ENCODE results near the gene CRPPA. TPM values are rescaled to one million over a fixed set of nuclear protein-coding genes. Genes with fewer than 3 reads are reported as not detected.
A peak's percentile ranks its signal among the peaks of the same experiment; 100 is the strongest.

CRPPA gene
- polyA plus RNA-seq, 2 of the 4 experiments (the other 2 are of a cell fraction), result 0.59 to 0.88 TPM

DNA sequence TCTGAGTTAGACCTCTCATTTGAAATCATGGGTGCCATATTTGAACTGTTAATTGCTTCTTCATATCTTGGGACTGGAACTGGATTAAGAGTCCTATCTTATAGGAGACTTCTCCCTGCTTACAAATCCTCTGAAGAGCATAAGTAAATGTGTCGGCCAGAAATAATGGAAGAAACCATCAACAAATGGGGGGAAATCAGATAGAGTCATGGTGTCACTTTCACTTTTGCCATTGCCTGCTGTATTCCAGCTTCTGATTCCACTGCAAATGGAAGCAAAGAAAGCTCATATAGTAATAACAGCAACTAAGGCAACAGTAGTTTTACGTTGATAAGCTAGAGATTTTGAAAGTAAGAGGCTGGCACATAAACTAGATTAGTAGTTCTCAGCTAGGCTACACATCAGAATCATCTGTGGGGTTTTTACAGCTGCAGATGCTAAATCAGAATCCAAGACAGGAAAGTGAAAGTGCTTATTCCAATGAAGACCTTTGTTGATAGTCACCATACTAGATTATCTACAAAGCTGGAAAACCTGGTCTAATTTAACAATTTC is 12.3 kb upstream of the CRPPA start:
- ChIA-PET POLR2A (interaction anchor here (0.6 kb wide), 1 partner anchor 156 kb away, joined by 3 read pairs; no protein-coding TSS in a partner anchor), CTCF (interaction anchor here (1.0 to 10.4 kb wide), 12 partner anchors 9 to 356 kb away, joined by 3 to 145 read pairs (median 6); no protein-coding TSS in a partner anchor)
- no peak for TF ChIP-seq ZFP36 (IDR thresholded peaks at IDR 0.05; ENCODE audit: borderline replicate concordance, partially characterized antibody)
- no peak for TF ChIP-seq CEBPB (IDR thresholded peaks at IDR 0.05)
- no peak for TF ChIP-seq SMC3 (IDR thresholded peaks at IDR 0.05)
- no peak for TF ChIP-seq FOSL2 (IDR thresholded peaks at IDR 0.05)
- TF ChIP-seq FOSL2 (CRISPR knock-in tag; IDR thresholded peaks at IDR 0.05), result no peak
- no peak for TF ChIP-seq MAX (IDR thresholded peaks at IDR 0.05)
- no peak for TF ChIP-seq RAD21 (conservative IDR thresholded peaks at IDR 0.05 in 1 of 2, IDR thresholded peaks at IDR 0.05 in 1 of 2)
- TF ChIP-seq HES2 (IDR thresholded peaks at IDR 0.05), result no peak
- TF ChIP-seq, protein P1, sequence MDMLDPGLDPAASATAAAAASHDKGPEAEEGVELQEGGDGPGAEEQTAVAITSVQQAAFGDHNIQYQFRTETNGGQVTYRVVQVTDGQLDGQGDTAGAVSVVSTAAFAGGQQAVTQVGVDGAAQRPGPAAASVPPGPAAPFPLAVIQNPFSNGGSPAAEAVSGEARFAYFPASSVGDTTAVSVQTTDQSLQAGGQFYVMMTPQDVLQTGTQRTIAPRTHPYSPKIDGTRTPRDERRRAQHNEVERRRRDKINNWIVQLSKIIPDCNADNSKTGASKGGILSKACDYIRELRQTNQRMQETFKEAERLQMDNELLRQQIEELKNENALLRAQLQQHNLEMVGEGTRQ (IDR thresholded peaks at IDR 0.05), result no peak
- no peak for TF ChIP-seq POLR2A (IDR thresholded peaks at IDR 0.05; ENCODE audit: low read length)
- TF ChIP-seq, protein P2, sequence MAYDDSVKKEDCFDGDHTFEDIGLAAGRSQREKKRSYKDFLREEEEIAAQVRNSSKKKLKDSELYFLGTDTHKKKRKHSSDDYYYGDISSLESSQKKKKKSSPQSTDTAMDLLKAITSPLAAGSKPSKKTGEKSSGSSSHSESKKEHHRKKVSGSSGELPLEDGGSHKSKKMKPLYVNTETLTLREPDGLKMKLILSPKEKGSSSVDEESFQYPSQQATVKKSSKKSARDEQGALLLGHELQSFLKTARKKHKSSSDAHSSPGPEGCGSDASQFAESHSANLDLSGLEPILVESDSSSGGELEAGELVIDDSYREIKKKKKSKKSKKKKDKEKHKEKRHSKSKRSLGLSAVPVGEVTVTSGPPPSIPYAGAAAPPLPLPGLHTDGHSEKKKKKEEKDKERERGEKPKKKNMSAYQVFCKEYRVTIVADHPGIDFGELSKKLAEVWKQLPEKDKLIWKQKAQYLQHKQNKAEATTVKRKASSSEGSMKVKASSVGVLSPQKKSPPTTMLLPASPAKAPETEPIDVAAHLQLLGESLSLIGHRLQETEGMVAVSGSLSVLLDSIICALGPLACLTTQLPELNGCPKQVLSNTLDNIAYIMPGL (CRISPR knock-in tag; IDR thresholded peaks at IDR 0.05; ENCODE audit: borderline replicate concordance), result no peak
- no peak for TF ChIP-seq GATA3 (IDR thresholded peaks at IDR 0.05; ENCODE audit: borderline replicate concordance)
- no peak for TF ChIP-seq MAZ (IDR thresholded peaks at IDR 0.05; ENCODE audit: borderline replicate concordance, low read depth, low read length)
- TF ChIP-seq ELK1 (IDR thresholded peaks at IDR 0.05; ENCODE audit: low read depth, low read length), result no peak
- no peak for TF ChIP-seq SREBF2 (IDR thresholded peaks at IDR 0.05)
- no peak for TF ChIP-seq RFX5 (IDR thresholded peaks at IDR 0.05)
- no peak for TF ChIP-seq EHF (CRISPR knock-in tag; IDR thresholded peaks at IDR 0.05)
- no peaks in the 10 kb centered on the region for H3K9me3 ChIP-seq
- DNase-seq (ENCODE audit: low read depth in 1 of 2, low spot score in 1 of 2) (no peak), FAIRE-seq (no peak), ATAC-seq (no peak)
- 50% methylated on average over 2 of the region's 2 CpGs for WGBS (ENCODE audit: missing lambda C conversion rate)
- no peaks in the 10 kb centered on the region for H3K4me1 ChIP-seq
- peak overlapping the region; percentile 31; the same call in 1 of the 3 replicates for H3K4me2 ChIP-seq
- no peak overlapping the region for H3K4me3 ChIP-seq
- H3K27ac ChIP-seq, result no peak overlapping the region

DNA sequence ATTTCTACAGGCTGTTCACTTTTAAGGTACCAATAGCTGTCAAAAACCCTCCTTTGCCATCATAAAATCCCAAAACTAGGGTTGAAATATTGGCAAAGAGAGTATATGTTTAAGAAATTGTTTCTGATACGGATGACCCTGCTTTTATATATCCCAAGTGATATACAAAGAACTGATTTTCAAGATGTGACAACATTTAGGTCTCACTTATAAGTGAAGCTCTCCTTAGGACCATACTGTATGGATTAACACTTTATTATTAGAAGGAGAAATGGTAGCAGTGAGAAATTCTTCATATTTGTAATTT is 11.0 kb upstream of the CRPPA start:
- DNase-seq (ENCODE audit: low read depth in 1 of 2, low spot score in 1 of 2), result no peak
- Histone ChIP-seq H3K4me2 (no peak overlapping the region), H3K27ac (no peak overlapping the region), H3K9me3 (no peaks in the 10 kb centered on the region), H3K4me3 (no peak overlapping the region), H3K4me1 (no peaks in the 10 kb centered on the region)
- FAIRE-seq, result no peak
- no peak for TF ChIP-seq ZFP36 (IDR thresholded peaks at IDR 0.05; ENCODE audit: borderline replicate concordance, partially characterized antibody)
- TF ChIP-seq FOSB (CRISPR knock-in tag; IDR thresholded peaks at IDR 0.05), result no peak
- no peak for TF ChIP-seq TP53 (CRISPR knock-in tag; IDR thresholded peaks at IDR 0.05)
- WGBS (ENCODE audit: missing lambda C conversion rate), result 76% methylated on average over 1 of the region's 1 CpG
- CTCF ChIA-PET, result interaction anchor here (0.6 to 10.4 kb wide), 31 partner anchors 8 to 355 kb away, joined by 3 to 145 read pairs (median 4); partner anchors contain the start of gene CRPPA
- POLR2A ChIA-PET, result no interaction called here
- ATAC-seq, result peak in 1 of 2 experiments; percentile 44; a peak in 2 of 6 replicates
